ENCODE measurements around the gene OSBPL8.

Gene OSBPL8

DNA sequence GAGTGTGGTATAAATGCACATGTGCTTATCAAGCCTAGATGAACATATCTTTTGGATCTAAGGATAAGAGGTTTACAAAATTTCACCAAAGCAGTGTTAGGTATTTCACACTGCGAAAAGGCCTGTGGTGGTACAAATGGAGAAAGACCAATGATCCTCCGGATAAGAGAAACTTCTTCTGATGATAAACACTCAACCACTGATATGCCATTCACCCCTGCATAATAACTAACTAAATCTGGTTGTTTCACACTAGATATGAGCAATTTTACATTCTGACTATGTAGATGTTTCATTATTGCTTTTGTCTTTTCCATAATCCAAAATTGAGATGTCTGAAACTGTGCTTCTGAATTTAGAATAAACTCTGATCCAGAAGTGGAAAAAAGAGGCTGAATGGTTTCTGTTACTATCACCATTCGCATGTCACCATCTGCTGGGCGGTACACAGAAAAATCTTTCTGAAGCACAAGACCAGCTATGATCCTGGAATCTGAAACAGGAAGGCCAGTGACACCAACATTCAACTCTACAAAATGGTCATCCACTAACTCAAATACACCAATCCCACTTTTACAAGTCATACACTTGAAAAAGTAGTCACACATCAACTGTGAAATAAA is 212.7 kb downstream of the OSBPL8 start:
- TF ChIP-seq CTCF (IDR thresholded peaks at IDR 0.05; ENCODE audit: low read depth, low read length) = peak; percentile 33; the same call in 1 of the 2 replicates
- peak overlapping the region; percentile 78 for H3K4me3 ChIP-seq (ENCODE audit: low read depth, low read length)

DNA sequence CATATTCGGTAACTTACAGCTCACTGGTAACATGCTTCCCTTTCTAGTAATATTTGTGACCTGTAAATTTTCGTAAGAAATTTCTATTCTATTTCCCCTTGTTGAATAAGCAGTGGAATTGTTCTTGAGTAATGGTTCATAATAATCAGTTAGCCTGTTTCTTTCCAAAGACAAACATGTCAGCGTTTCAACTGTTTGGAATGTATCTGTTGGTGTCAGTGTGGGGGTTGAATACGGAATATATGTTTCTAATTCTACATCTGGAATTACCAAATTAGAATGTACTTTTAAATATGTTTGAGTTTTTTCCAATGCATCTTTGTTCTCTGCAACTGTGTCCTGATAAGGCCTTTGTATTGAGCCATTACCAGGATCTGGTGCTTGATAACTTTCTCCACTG is 213.3 kb downstream of the OSBPL8 start:
- no peak overlapping the region for H3K4me3 ChIP-seq (ENCODE audit: low read depth, low read length)
- no peak for TF ChIP-seq CTCF (IDR thresholded peaks at IDR 0.05; ENCODE audit: low read depth, low read length)

GRCh38 chr12:76345569-76345968 is 214.0 kb downstream of the OSBPL8 start:
- TF ChIP-seq CTCF (IDR thresholded peaks at IDR 0.05; ENCODE audit: low read depth, low read length) = no peak

GRCh38 chr12:76341436-76342030 is 218.0 kb downstream of the OSBPL8 start:
- TF ChIP-seq CTCF (IDR thresholded peaks at IDR 0.05; ENCODE audit: low read depth, low read length) = no peak
- no peak overlapping the region for H3K4me3 ChIP-seq (ENCODE audit: low read depth, low read length)

More at GRCh38 chr12:76345569-76345968, 214.0 kb downstream of the OSBPL8 start:
- no peak overlapping the region for H3K4me3 ChIP-seq (ENCODE audit: low read depth, low read length)

DNA sequence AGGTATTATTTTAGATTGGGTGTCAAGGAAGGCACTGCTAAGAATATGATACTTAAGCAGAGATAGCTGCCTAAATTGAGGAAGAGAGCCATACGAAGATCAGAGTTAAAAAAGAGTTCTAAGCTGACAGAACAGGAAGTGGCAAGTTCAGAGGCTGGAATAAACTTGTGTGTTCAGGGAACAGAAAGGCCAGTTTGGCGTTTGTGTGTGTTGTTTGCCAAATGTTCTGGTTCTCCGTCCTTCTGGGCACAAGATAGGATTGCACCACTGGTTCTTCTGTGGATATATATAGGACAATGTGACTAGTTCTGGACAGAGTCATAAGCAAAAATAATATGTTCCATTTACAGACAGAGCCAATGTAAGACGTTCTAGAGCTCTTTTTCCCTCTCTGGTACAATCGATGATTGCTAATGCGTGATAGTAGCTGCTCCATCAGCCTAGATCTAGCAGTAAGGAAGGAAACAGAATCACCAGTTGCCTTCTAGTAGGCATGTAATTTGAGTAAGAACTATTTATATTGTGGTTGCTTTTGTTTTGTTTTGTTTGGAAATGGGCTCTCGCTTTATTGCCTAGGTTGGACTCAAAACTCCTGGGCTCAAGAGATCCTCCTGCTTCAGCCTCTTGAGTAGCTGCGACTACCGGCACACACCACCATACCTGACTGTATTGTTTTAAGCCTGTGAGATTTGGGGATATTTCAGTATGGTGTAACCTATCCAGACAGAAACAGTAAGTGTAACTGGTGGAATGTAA is 218.7 kb downstream of the OSBPL8 start:
- H3K4me3 ChIP-seq (ENCODE audit: low read depth, low read length) = no peak overlapping the region
- no peak for TF ChIP-seq CTCF (IDR thresholded peaks at IDR 0.05; ENCODE audit: low read depth, low read length)

DNA sequence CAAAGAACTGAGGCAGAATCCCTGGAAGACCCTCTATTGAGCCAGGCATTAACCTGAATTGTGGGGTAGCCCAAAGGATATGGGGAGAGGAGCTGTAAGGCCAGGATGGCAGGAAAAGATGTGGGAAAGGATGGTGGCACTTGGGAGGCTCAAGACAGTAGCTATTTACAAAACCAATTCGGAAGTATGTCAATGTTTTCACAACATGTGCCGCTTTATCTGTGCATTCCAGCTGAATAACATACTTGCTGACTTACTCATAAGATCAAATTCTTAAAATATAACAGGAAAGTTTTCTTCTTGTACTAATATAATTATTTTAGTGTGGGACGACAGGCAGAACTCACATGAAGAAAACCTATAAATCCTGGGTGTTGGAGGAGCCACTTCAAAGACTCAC is 222.0 kb downstream of the OSBPL8 start:
- no peak overlapping the region for H3K4me3 ChIP-seq (ENCODE audit: low read depth, low read length)
- TF ChIP-seq CTCF (IDR thresholded peaks at IDR 0.05; ENCODE audit: low read depth, low read length) = no peak

DNA sequence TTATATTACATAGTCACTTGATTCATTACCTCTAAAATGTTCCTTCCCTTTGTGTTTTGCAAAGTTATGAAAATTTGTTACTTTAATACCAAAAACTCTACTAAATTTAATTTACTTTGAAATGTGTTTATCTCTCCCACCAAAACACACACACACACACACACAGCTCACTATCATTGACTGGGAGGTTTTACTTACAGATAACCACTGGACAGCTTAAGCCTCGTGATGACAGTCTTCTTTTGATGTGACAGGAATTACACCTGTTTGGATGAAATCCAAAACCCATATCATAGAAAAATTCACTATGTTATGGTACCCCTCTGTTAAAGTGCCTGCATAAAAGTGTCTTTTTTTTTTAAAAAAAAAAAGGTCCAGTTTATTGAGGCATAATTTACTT is 227.0 kb downstream of the OSBPL8 start:
- H3K4me3 ChIP-seq (ENCODE audit: low read depth, low read length) = no peak overlapping the region
- no peak for TF ChIP-seq CTCF (IDR thresholded peaks at IDR 0.05; ENCODE audit: low read depth, low read length)
